T-cell (primary cell): ENCODE measurements around the gene AMOTL2. TPM values are rescaled to one million over a fixed set of nuclear protein-coding genes. Genes with fewer than 3 reads are reported as not detected.

ENCODE experiments used
- ATAC-seq, 4 experiments: fragments of 200-7000 bp in 3 of 4; fragments of 150-1000 bp in 1 of 4; cut with Tn5 transposase; replicated peaks in 1 of 4; 1 replicate in 3 of 4; 2 replicates in 1 of 4; pipeline ENCODE4 v1.10.0; 2021; ENCODE audit warnings: moderate library complexity in 3 of 4, mild to moderate bottlenecking in 2 of 4, moderate number of reproducible peaks in 1 of 4
- CTCF ChIA-PET, 2 donors: fragments of 300-600 bp; sonication (Branson Sonifier 250); formaldehyde crosslinking; loops; one replicate each; lab custom pipeline; 2022; ENCODE audit warnings: antibody characterized with exemption in 2 of 2; lab: Charles Lee
- POLR2A ChIA-PET, 2 donors: fragments of 300-600 bp; sonication (Branson Sonifier 250); formaldehyde crosslinking; loops; one replicate each; lab custom pipeline; 2022; ENCODE audit warnings: antibody characterized with exemption in 2 of 2; lab: Charles Lee
- DNase-seq, 35 experiments: peaks; one replicate each; pipeline versions ENCODE4 v3.0.0 to v3.0.0-alpha.2; 2013 to 2023
- H3K27ac ChIP-seq: one replicate; pipeline ENCODE4 v1.5.1; 2013; ENCODE audit warnings: low read length
- H3K27me3 ChIP-seq, 2 experiments: replicated peaks in 1 of 2; 1 replicate in 1 of 2; 2 replicates in 1 of 2; pipeline versions ENCODE4 v1.6.1 to v1.7.0; 2013; ENCODE audit warnings: low read length in 1 of 2, mixed read lengths in 1 of 2; ENCODE audit not compliant: control insufficient read depth in 2 of 2, insufficient read depth in 2 of 2; ENCODE audit errors: extremely low read depth in 1 of 2
- H3K36me3 ChIP-seq, 2 donors: 1 replicate in 1 of 2; 2 replicates in 1 of 2; pipeline versions ENCODE4 v1.6.1 to v1.7.0; 2013; ENCODE audit warnings: low read length in 1 of 2; ENCODE audit not compliant: control insufficient read depth in 2 of 2, insufficient read depth in 1 of 2; ENCODE audit errors: extremely low read depth in 1 of 2
- H3K4me1 ChIP-seq, 2 experiments: 1 replicate in 1 of 2; 2 replicates in 1 of 2; pipeline versions ENCODE4 v1.6.1 to v1.7.0; 2013; ENCODE audit warnings: low read length in 2 of 2, mixed read lengths in 1 of 2; ENCODE audit not compliant: insufficient read depth in 2 of 2, control insufficient read depth in 1 of 2; ENCODE audit errors: extremely low read depth in 1 of 2
- H3K4me3 ChIP-seq, 2 donors: 1 replicate in 1 of 2; 2 replicates in 1 of 2; pipeline versions ENCODE4 v1.5.1 to v1.7.0; 2013; ENCODE audit warnings: mild to moderate bottlenecking in 2 of 2, low read length in 1 of 2, moderate library complexity in 1 of 2; ENCODE audit not compliant: control insufficient read depth in 1 of 2; ENCODE audit errors: extremely low read depth in 1 of 2
- H3K9me3 ChIP-seq: 2 replicates; pipeline ENCODE4 v1.7.0; 2013
- H3K27ac Mint-ChIP-seq, 2 donors: one replicate each; pipeline ENCODE4 v1.8.0; 2020 to 2021; ENCODE audit warnings: mild to moderate bottlenecking in 2 of 2, mixed read lengths in 2 of 2
- H3K27me3 Mint-ChIP-seq, 2 donors: one replicate each; pipeline ENCODE4 v1.8.0; 2021 to 2022; ENCODE audit warnings: mixed read lengths in 2 of 2
- H3K36me3 Mint-ChIP-seq: one replicate; pipeline ENCODE4 v1.8.0; 2021; ENCODE audit warnings: mixed read lengths
- H3K4me1 Mint-ChIP-seq, 3 donors: one replicate each; pipeline ENCODE4 v1.8.0; 2020 to 2022; ENCODE audit warnings: mixed read lengths in 3 of 3, mild to moderate bottlenecking in 1 of 3
- H3K4me3 Mint-ChIP-seq, 3 donors: one replicate each; pipeline ENCODE4 v1.8.0; 2020 to 2022; ENCODE audit warnings: mild to moderate bottlenecking in 3 of 3, mixed read lengths in 3 of 3, moderate library complexity in 3 of 3
- H3K9me3 Mint-ChIP-seq, 3 donors: one replicate each; pipeline ENCODE4 v1.8.0; 2020 to 2022; ENCODE audit warnings: mixed read lengths in 3 of 3
- WGBS: methylation state at CpG from one replicate; pipeline ENCODE4 v1.1.5; 2013; ENCODE audit warnings: missing lambda C conversion rate; ENCODE audit not compliant: insufficient coverage; 5-methylcytosine and 5-hydroxymethylcytosine counted together
- total RNA-seq, 35 experiments: library from RNA in 6 of 35; stranded (reverse) in 6 of 35; fragments of 120-200 nt in 1 of 35; gene quantifications; one replicate each; pipeline versions ENCODE4 v1.2.1 to v1.2.4 and lab custom pipeline; 2013 to 2026

AMOTL2 gene
- total RNA-seq, 5 donors from 2014 or later (not counting 1 experiment from before 2014, with no cell fraction given): 0.20 to 0.96 (median 0.76) TPM; not detected in 2

DNA sequence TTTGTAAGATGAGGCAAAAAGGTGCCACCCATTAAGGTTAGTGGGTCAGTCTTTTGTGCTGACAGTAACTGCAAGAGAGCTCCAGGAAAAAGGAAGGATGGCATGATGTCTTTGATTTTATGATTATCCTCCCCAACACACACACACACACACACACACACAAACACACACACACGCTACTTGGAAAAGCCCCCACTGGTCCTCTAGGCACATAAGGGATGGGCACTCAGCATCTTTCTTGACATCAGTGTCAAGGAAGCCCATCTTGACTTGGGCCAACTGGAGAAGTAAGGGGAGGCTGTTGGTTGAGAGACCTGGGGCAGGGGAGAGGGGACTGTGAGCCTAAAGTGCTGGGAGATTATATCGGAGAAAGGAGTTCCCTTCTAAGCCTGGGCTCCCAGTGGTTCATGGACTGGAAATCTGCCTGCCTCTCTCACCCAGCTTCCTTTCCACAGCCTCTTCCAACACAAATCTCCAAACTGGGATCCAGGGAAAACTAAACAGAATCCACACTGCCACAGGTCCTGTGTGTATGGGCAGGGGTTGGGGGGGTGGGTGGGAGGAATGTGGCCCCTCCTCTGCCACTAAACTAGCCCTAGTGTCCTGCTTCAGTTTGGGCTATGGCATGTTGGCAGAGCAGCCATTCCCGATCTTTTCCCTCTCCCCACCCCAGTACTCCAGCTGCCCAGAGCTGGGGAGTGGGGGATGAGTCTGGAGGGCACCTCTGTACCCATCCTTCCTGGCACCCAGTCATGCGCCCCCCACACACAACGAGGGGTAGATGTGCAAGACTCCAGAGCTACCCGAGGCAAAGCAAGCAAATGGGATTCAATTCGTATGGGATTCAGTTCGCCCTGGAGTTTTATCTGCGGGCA is 1.6 kb downstream of the AMOTL2 start:
- WGBS: 88% methylated on average over 6 of the region's 9 CpGs
- H3K27me3 ChIP-seq: peaks cover 4 to 43% of the 10 kb centered on the region in 2 experiments
- Mint-ChIP-seq H3K27ac (no peak overlapping the region), H3K27me3 (peaks cover 18 to 41% of the 10 kb centered on the region in 2 donors), H3K36me3 (no peaks in the 10 kb centered on the region), H3K9me3 (no peaks in the 10 kb centered on the region), H3K4me1 (peaks cover 10 to 14% (median 13%) of the 10 kb centered on the region in 3 donors), H3K4me3 (peak overlapping the region in 2 of 3 donors; percentile 42 to 51)
- no peaks in the 10 kb centered on the region for H3K36me3 ChIP-seq
- peak overlapping the region in 1 of 2 donors; percentile 64 for H3K4me3 ChIP-seq
- ChIA-PET CTCF (no interaction called here), POLR2A (no interaction called here)
- H3K27ac ChIP-seq: no peak overlapping the region
- ATAC-seq (no peak), DNase-seq (no peak)
- peaks cover 0 to 18% of the 10 kb centered on the region in 2 experiments for H3K4me1 ChIP-seq
- no peaks in the 10 kb centered on the region for H3K9me3 ChIP-seq

DNA sequence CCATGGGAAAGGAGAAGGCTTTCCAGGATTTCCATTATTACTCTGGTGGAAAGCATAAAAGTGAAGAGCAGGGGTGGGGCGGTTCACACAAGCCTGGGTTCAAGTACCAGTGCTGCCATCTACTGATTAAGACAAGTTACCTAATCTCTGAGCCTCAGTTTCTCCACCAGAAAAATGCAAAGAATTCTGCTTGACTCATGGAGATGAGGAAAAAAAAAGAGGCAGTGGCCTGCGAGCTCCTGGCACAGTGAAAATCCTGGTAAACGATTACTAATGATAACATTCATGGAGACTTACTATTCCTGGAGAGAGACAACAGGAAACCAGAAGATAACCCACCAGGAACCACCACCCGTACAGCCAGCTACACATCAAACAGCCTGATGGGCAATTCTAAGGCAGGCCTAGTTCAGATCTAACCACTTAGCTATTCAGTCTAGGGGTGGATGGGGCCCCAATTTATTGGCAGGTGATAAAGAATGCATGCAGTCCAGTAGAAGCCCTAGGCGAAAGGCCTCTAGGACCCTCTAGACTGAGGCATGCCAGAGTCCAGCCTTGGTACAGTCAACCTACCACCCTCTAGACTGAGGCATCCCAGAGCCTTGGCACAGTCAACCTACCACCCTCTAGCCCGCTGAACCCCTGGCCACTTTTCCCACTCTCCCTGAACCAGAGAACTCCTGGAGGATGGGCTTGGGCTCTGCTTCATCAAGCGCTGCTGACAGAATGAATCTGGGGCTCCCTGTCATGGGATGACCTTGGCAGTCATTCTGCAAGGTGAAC is 2.5 kb downstream of the AMOTL2 start:
- 82% methylated on average over 2 of the region's 7 CpGs for whole genome bisulfite sequencing
- ATAC-seq (no peak), DNase-seq (no peak)
- CTCF ChIA-PET: no interaction called here
- H3K9me3 ChIP-seq: no peaks in the 10 kb centered on the region
- Mint-ChIP-seq H3K9me3 (no peaks in the 10 kb centered on the region), H3K27ac (no peak overlapping the region), H3K27me3 (peaks cover 17 to 39% of the 10 kb centered on the region in 2 donors), H3K36me3 (no peaks in the 10 kb centered on the region), H3K4me1 (peaks cover 10 to 14% (median 13%) of the 10 kb centered on the region in 3 donors), H3K4me3 (no peak overlapping the region)
- POLR2A ChIA-PET: no interaction called here
- no peak overlapping the region for H3K27ac ChIP-seq
- peaks cover 4 to 40% of the 10 kb centered on the region in 2 experiments for H3K27me3 ChIP-seq
- H3K36me3 ChIP-seq: no peaks in the 10 kb centered on the region
- peaks cover 0 to 18% of the 10 kb centered on the region in 2 experiments for H3K4me1 ChIP-seq
- no peak overlapping the region for H3K4me3 ChIP-seq

DNA sequence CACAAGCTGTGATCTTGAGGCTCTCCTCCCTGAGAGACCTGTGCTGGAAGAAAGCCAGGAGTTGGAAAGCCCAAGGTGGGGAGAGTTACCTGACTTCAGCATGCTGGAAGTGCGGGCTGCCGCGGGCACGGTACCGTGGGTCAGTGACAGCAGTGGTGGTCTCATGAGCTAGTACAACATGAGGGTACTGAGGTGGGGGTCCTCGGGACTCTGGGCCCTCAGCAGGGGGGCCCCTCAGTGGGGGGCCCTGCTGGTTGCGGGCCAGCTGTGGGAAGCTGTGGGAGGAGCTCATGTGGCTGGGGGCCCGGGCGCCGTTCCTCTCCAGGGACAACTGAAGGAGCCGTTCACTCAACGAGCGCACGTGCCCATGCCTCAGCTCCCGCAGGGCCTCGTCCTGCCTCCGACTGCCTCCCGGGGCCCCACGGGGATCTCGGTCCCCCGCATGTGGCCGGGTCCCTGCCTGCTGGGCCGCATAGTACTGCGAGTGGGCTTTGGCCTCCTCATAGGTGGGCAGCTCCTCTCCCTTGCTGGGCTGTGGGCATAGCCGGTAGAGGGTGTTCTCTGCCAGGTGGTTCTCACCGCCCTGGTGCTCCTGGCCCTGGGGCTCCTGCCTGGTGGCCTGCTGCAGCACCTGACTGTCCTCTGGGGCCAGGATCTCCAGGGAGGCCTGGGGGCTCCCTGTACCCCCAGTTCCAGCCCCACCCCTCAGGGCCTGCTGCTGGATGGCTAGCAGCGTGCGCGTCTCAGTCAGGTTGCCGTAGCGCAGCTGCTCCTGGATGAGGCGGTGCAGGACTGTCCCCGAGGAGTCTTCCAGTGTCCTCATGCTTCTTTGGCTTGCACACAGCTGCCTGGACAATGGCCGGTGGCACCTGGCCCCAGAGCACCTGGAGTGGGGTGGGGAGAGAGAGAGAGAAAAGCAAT is 3.4 kb downstream of the AMOTL2 start:
- ChIA-PET POLR2A (no interaction called here), CTCF (interaction anchor here in 1 of 2 donors (0.6 kb wide), 1 partner anchor 37 kb away, joined by 3 read pairs; no protein-coding TSS in a partner anchor)
- H3K27me3 Mint-ChIP-seq: peaks cover 10 to 32% of the 10 kb centered on the region in 2 donors
- Histone ChIP-seq H3K4me1 (peaks cover 0 to 18% of the 10 kb centered on the region in 2 experiments), H3K27ac (no peak overlapping the region), H3K4me3 (no peak overlapping the region), H3K9me3 (no peaks in the 10 kb centered on the region), H3K36me3 (no peaks in the 10 kb centered on the region), H3K27me3 (peaks cover 4 to 33% of the 10 kb centered on the region in 2 experiments)
- H3K4me3 Mint-ChIP-seq: no peak overlapping the region
- peaks cover 10 to 18% (median 13%) of the 10 kb centered on the region in 3 donors for H3K4me1 Mint-ChIP-seq
- H3K36me3 Mint-ChIP-seq: no peaks in the 10 kb centered on the region
- H3K27ac Mint-ChIP-seq: no peak overlapping the region
- WGBS: 95% methylated on average over 31 of the region's 34 CpGs
- no peaks in the 10 kb centered on the region for H3K9me3 Mint-ChIP-seq
- DNase-seq (no peak), ATAC-seq (no peak)

GRCh38 chr3:134369861-134370596 is 4.2 kb downstream of the AMOTL2 start:
- no peak overlapping the region for H3K4me3 ChIP-seq
- Mint-ChIP-seq H3K36me3 (no peaks in the 10 kb centered on the region), H3K27me3 (peaks cover 2 to 23% of the 10 kb centered on the region in 2 donors), H3K27ac (no peak overlapping the region), H3K4me1 (peaks cover 14 to 19% (median 16%) of the 10 kb centered on the region in 3 donors), H3K9me3 (no peaks in the 10 kb centered on the region), H3K4me3 (no peak overlapping the region)
- H3K9me3 ChIP-seq: no peaks in the 10 kb centered on the region
- ATAC-seq (no peak), DNase-seq (no peak)
- no peaks in the 10 kb centered on the region for H3K36me3 ChIP-seq
- WGBS: 83% methylated on average over 1 of the region's 2 CpGs
- ChIA-PET CTCF (interaction anchor here in 1 of 2 donors (0.6 kb wide), 1 partner anchor 37 kb away, joined by 3 read pairs; no protein-coding TSS in a partner anchor), POLR2A (no interaction called here)
- peaks cover 0 to 26% of the 10 kb centered on the region in 2 experiments for H3K27me3 ChIP-seq
- H3K4me1 ChIP-seq: peaks cover 3 to 22% of the 10 kb centered on the region in 2 experiments
- no peak overlapping the region for H3K27ac ChIP-seq

- H3K36me3 Mint-ChIP-seq: no peaks in the 10 kb centered on the region
- Histone ChIP-seq H3K4me1 (peaks cover 10 to 24% of the 10 kb centered on the region in 2 experiments), H3K4me3 (no peak overlapping the region), H3K36me3 (no peaks in the 10 kb centered on the region), H3K9me3 (no peaks in the 10 kb centered on the region), H3K27me3 (peaks cover 0 to 19% of the 10 kb centered on the region in 2 experiments), H3K27ac (no peak overlapping the region)
- ATAC-seq (no peak), DNase-seq (no peak)
- no peak overlapping the region for H3K27ac Mint-ChIP-seq
- ChIA-PET CTCF (no interaction called here), POLR2A (no interaction called here)
- 72% methylated on average over 2 of the region's 10 CpGs for WGBS
- peaks cover 0 to 18% of the 10 kb centered on the region in 2 donors for H3K27me3 Mint-ChIP-seq
- H3K4me1 Mint-ChIP-seq: peaks cover 17 to 20% (median 18%) of the 10 kb centered on the region in 3 donors
- no peaks in the 10 kb centered on the region for H3K9me3 Mint-ChIP-seq
- H3K4me3 Mint-ChIP-seq: no peak overlapping the region
Observed at GRCh38 chr3:134369231-134369741, 5.0 kb downstream of the AMOTL2 start.
